Neuronal stem cell (in vitro differentiated cells): Measurements from ENCODE around the gene SV2C.

ENCODE experiments used
- DNase-seq: peaks from one replicate; pipeline ENCODE4 v3.0.0-alpha.2; 2013; ENCODE audit warnings: low spot score
- H2AFZ ChIP-seq: one replicate; pipeline ENCODE4 v1.6.1; 2013; ENCODE audit warnings: mild to moderate bottlenecking, low read length, inconsistent platforms
- H2AK5ac ChIP-seq: 2 replicates; pipeline ENCODE4 v1.6.1; 2013; ENCODE audit warnings: low read depth, mild to moderate bottlenecking, inconsistent platforms, low read length, moderate library complexity, mixed read lengths
- H2BK120ac ChIP-seq: 2 replicates; pipeline ENCODE4 v1.6.1; 2013; ENCODE audit warnings: low read depth, mild to moderate bottlenecking, inconsistent platforms, low read length, moderate library complexity, mixed read lengths
- H2BK12ac ChIP-seq: one replicate; pipeline ENCODE4 v1.6.1; 2013; ENCODE audit warnings: low read length, inconsistent platforms
- H2BK15ac ChIP-seq: 2 replicates; pipeline ENCODE4 v1.6.1; 2013; ENCODE audit warnings: mild to moderate bottlenecking, low read length, inconsistent platforms, mixed read lengths
- H2BK5ac ChIP-seq: one replicate; pipeline ENCODE4 v1.6.1; 2013; ENCODE audit warnings: inconsistent platforms, mild to moderate bottlenecking, low read length, moderate library complexity
- H3K14ac ChIP-seq: one replicate; pipeline ENCODE4 v1.6.1; 2013; ENCODE audit warnings: low read length, inconsistent platforms
- H3K18ac ChIP-seq: 2 replicates; pipeline ENCODE4 v1.6.1; 2013; ENCODE audit warnings: low read length, inconsistent platforms
- H3K23ac ChIP-seq: 2 replicates; pipeline ENCODE4 v1.6.1; 2013; ENCODE audit warnings: low read depth, mild to moderate bottlenecking, mixed read lengths, low read length, inconsistent platforms; ENCODE audit not compliant: poor library complexity
- H3K27ac ChIP-seq: replicated peaks from 3 replicates; pipeline ENCODE4 v1.5.1; 2013; ENCODE audit warnings: low read length, inconsistent platforms
- H3K27me3 ChIP-seq, 3 experiments: 2 replicates each; pipeline ENCODE4 v1.6.1; 2013; ENCODE audit warnings: low read length in 3 of 3, mild to moderate bottlenecking in 2 of 3, inconsistent platforms in 1 of 3, low read depth in 1 of 3, mixed read lengths in 1 of 3, moderate library complexity in 1 of 3; ENCODE audit not compliant: control insufficient read depth in 3 of 3, insufficient read depth in 3 of 3
- H3K36me3 ChIP-seq, 2 donors: replicated peaks in 1 of 2; 2 replicates each; pipeline ENCODE4 v1.6.1; 2013; ENCODE audit warnings: low read length in 2 of 2; ENCODE audit not compliant: control insufficient read depth in 2 of 2, insufficient read depth in 2 of 2
- H3K4ac ChIP-seq: 2 replicates; pipeline ENCODE4 v1.6.1; 2013; ENCODE audit warnings: inconsistent platforms, mild to moderate bottlenecking, low read length, moderate library complexity
- H3K4me1 ChIP-seq, 2 donors: 1 replicate in 1 of 2; 2 replicates in 1 of 2; pipeline ENCODE4 v1.6.1; 2013; ENCODE audit warnings: low read length in 2 of 2, low read depth in 1 of 2; ENCODE audit not compliant: control insufficient read depth in 2 of 2, insufficient read depth in 1 of 2
- H3K4me2 ChIP-seq: one replicate; pipeline ENCODE4 v1.6.1; 2013; ENCODE audit warnings: mild to moderate bottlenecking, low read length, inconsistent platforms; ENCODE audit not compliant: insufficient read depth, poor library complexity, severe bottlenecking
- H3K4me3 ChIP-seq, 2 donors: 2 replicates each; pipeline ENCODE4 v1.5.1; 2013; ENCODE audit warnings: low read length in 2 of 2, mild to moderate bottlenecking in 2 of 2, inconsistent platforms in 1 of 2, moderate library complexity in 1 of 2
- H3K79me1 ChIP-seq: one replicate; pipeline ENCODE4 v1.6.1; 2013; ENCODE audit warnings: low read depth, mild to moderate bottlenecking, inconsistent platforms, low read length, moderate library complexity
- H3K9ac ChIP-seq: one replicate; pipeline ENCODE4 v1.6.1; 2013; ENCODE audit warnings: mild to moderate bottlenecking, low read depth, low read length, inconsistent platforms; ENCODE audit not compliant: poor library complexity
- H3K9me3 ChIP-seq, 2 donors: replicated peaks in 1 of 2; 2 replicates each; pipeline versions ENCODE3 to v1.6.1; 2013; ENCODE audit warnings: low read length in 2 of 2, mild to moderate bottlenecking in 2 of 2, inconsistent platforms in 1 of 2, low read depth in 1 of 2, mixed read lengths in 1 of 2, moderate library complexity in 1 of 2; ENCODE audit not compliant: control insufficient read depth in 2 of 2, insufficient read depth in 1 of 2
- H4K8ac ChIP-seq: one replicate; pipeline ENCODE4 v1.6.1; 2013; ENCODE audit warnings: low read depth, mild to moderate bottlenecking, inconsistent platforms, low read length, moderate library complexity
- H4K91ac ChIP-seq: one replicate; pipeline ENCODE4 v1.6.1; 2013; ENCODE audit warnings: low read length, low read depth, mild to moderate bottlenecking, inconsistent platforms; ENCODE audit not compliant: poor library complexity
- WGBS, 2 donors: extraction: QIAGEN DNeasy Blood & Tissue Kit; methylation state at CpG; one replicate each; pipeline ENCODE4 v1.1.7; 2013; ENCODE audit warnings: missing lambda C conversion rate in 2 of 2, mixed read lengths in 1 of 2; ENCODE audit not compliant: insufficient read length in 2 of 2, insufficient replicate concordance in 1 of 2; ENCODE audit errors: extremely low coverage in 2 of 2; 5-methylcytosine and 5-hydroxymethylcytosine counted together

The SV2C gene

DNA sequence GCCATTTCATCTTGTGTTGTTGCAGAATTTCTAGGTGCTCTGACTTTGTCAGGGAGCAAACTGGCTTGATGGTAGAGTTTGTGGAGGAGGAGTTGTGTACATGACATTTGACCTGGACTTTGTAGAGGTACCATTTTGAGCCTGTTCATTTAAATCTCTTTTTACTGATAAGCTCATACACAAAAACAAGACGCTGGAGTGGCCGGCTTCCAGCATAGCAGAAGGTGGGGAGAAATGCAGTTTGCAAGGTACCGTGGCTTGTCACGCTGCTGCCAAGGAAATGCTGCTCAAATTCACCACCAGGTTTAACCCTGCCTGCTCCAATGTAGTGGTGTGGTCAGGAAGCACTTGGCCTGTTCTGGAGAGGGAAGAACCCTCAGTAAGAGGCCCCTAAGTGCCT, 301.0 kb downstream of the SV2C start:
- Histone ChIP-seq H3K4me2 (no peak overlapping the region), H3K14ac (no peak overlapping the region), H3K4me3 (no peak overlapping the region), H2BK5ac (no peak overlapping the region), H3K9me3 (no peaks in the 10 kb centered on the region), H3K23ac (no peak overlapping the region), H3K79me1 (no peaks in the 10 kb centered on the region), H3K4me1 (peaks cover 4 to 14% of the 10 kb centered on the region in 2 donors), H3K27me3 (no peaks in the 10 kb centered on the region), H2BK15ac (no peak overlapping the region), H2BK12ac (no peak overlapping the region), H4K8ac (no peak overlapping the region), H2AFZ (peak overlapping the region; percentile 68), H2AK5ac (no peak overlapping the region), H2BK120ac (no peak overlapping the region), H4K91ac (no peak overlapping the region), H3K36me3 (no peaks in the 10 kb centered on the region), H3K9ac (no peak overlapping the region), H3K27ac (no peak overlapping the region), H3K18ac (peak overlapping the region; percentile 73), H3K4ac (no peak overlapping the region)
- no CpG with 5 or more reads among the region's 4 CpGs for WGBS, 2 donors
- no peak for DNase-seq

GRCh38 chr5:76384705-76385104, 301.5 kb downstream of the SV2C start:
- Histone ChIP-seq H3K4me3 (no peak overlapping the region), H3K4me1 (peaks cover 4 to 18% of the 10 kb centered on the region in 2 donors), H3K4ac (no peak overlapping the region), H3K18ac (no peak overlapping the region), H3K9ac (no peak overlapping the region), H3K4me2 (no peak overlapping the region), H4K8ac (no peak overlapping the region), H3K27me3 (no peaks in the 10 kb centered on the region), H2BK5ac (no peak overlapping the region), H2BK15ac (no peak overlapping the region), H3K27ac (no peak overlapping the region), H3K23ac (no peak overlapping the region), H3K9me3 (no peaks in the 10 kb centered on the region), H3K36me3 (no peaks in the 10 kb centered on the region), H2BK120ac (no peak overlapping the region), H2BK12ac (no peak overlapping the region), H2AFZ (no peak overlapping the region), H4K91ac (no peak overlapping the region), H3K79me1 (no peaks in the 10 kb centered on the region), H2AK5ac (no peak overlapping the region), H3K14ac (no peak overlapping the region)
- WGBS, 2 donors = no CpG with 5 or more reads among the region's 3 CpGs
- DNase-seq = no peak

DNA sequence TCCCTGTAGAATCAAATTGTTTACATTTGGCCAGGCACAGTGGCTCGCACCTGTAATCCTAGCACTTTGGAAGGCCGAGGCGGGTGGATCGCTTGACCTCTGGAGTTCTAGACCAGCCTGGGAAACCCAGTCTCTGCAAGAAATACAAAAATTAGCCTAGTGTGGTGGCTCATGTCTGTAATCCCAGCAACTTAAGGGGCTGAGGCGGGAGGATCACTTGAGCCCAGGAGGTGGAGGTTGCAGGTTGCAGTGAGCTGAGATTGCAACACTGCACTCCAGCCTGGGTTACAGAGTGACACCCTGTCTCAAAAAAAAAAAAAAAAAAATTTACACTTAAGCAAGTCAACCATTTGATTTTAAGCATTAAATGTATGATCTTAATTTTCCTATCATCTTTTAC, 302.4 kb downstream of the SV2C start:
- Histone ChIP-seq H4K8ac (no peak overlapping the region), H3K23ac (no peak overlapping the region), H2BK120ac (no peak overlapping the region), H3K4me1 (peaks cover 4 to 21% of the 10 kb centered on the region in 2 donors), H2BK12ac (no peak overlapping the region), H3K9me3 (no peaks in the 10 kb centered on the region), H3K18ac (no peak overlapping the region), H2AFZ (no peak overlapping the region), H3K36me3 (no peaks in the 10 kb centered on the region), H2AK5ac (no peak overlapping the region), H3K27ac (no peak overlapping the region), H3K4me2 (no peak overlapping the region), H3K9ac (no peak overlapping the region), H3K4ac (no peak overlapping the region), H3K27me3 (no peaks in the 10 kb centered on the region), H2BK5ac (no peak overlapping the region), H3K4me3 (no peak overlapping the region), H3K79me1 (no peaks in the 10 kb centered on the region), H2BK15ac (no peak overlapping the region), H4K91ac (no peak overlapping the region), H3K14ac (no peak overlapping the region)
- no peak for DNase-seq
- WGBS, 2 donors = no CpG with 5 or more reads among the region's 5 CpGs

GRCh38 chr5:76386360-76386759, 303.2 kb downstream of the SV2C start:
- H3K36me3 ChIP-seq = no peaks in the 10 kb centered on the region
- no peak overlapping the region for H2BK12ac ChIP-seq
- H3K9ac ChIP-seq = no peak overlapping the region
- H3K23ac ChIP-seq = no peak overlapping the region
- no peak overlapping the region for H3K14ac ChIP-seq
- no peak overlapping the region for H2AK5ac ChIP-seq
- H3K4me3 ChIP-seq = no peak overlapping the region
- H3K27ac ChIP-seq = no peak overlapping the region
- no peaks in the 10 kb centered on the region for H3K79me1 ChIP-seq
- no peak for DNase-seq
- H3K27me3 ChIP-seq = no peaks in the 10 kb centered on the region
- no peaks in the 10 kb centered on the region for H3K9me3 ChIP-seq
- peaks cover 4 to 19% of the 10 kb centered on the region in 2 donors for H3K4me1 ChIP-seq
- WGBS, 2 donors = no CpG with 5 or more reads among the region's 5 CpGs
- no peak overlapping the region for H3K4me2 ChIP-seq
- H2AFZ ChIP-seq = no peak overlapping the region
- H2BK5ac ChIP-seq = no peak overlapping the region
- no peak overlapping the region for H3K4ac ChIP-seq
- H4K91ac ChIP-seq = no peak overlapping the region
- no peak overlapping the region for H2BK15ac ChIP-seq
- H3K18ac ChIP-seq = no peak overlapping the region
- H4K8ac ChIP-seq = no peak overlapping the region
- H2BK120ac ChIP-seq = no peak overlapping the region
